GM12872 (cell line): Measurements from ENCODE around the gene FNDC3B.

Experiments used
- TF ChIP-seq, protein P1 (sequence below): IDR thresholded peaks from 3 replicates; pipeline ENCODE4 v1.5.1; 2011; ENCODE audit warnings: low read depth, mild to moderate bottlenecking, low read length, moderate library complexity; ENCODE audit not compliant: insufficient read depth

Gene FNDC3B

GRCh38 chr3:172208586-172209332, 169.4 kb downstream of the FNDC3B start:
- TF ChIP-seq, protein P1, sequence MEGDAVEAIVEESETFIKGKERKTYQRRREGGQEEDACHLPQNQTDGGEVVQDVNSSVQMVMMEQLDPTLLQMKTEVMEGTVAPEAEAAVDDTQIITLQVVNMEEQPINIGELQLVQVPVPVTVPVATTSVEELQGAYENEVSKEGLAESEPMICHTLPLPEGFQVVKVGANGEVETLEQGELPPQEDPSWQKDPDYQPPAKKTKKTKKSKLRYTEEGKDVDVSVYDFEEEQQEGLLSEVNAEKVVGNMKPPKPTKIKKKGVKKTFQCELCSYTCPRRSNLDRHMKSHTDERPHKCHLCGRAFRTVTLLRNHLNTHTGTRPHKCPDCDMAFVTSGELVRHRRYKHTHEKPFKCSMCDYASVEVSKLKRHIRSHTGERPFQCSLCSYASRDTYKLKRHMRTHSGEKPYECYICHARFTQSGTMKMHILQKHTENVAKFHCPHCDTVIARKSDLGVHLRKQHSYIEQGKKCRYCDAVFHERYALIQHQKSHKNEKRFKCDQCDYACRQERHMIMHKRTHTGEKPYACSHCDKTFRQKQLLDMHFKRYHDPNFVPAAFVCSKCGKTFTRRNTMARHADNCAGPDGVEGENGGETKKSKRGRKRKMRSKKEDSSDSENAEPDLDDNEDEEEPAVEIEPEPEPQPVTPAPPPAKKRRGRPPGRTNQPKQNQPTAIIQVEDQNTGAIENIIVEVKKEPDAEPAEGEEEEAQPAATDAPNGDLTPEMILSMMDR, result no peak

DNA sequence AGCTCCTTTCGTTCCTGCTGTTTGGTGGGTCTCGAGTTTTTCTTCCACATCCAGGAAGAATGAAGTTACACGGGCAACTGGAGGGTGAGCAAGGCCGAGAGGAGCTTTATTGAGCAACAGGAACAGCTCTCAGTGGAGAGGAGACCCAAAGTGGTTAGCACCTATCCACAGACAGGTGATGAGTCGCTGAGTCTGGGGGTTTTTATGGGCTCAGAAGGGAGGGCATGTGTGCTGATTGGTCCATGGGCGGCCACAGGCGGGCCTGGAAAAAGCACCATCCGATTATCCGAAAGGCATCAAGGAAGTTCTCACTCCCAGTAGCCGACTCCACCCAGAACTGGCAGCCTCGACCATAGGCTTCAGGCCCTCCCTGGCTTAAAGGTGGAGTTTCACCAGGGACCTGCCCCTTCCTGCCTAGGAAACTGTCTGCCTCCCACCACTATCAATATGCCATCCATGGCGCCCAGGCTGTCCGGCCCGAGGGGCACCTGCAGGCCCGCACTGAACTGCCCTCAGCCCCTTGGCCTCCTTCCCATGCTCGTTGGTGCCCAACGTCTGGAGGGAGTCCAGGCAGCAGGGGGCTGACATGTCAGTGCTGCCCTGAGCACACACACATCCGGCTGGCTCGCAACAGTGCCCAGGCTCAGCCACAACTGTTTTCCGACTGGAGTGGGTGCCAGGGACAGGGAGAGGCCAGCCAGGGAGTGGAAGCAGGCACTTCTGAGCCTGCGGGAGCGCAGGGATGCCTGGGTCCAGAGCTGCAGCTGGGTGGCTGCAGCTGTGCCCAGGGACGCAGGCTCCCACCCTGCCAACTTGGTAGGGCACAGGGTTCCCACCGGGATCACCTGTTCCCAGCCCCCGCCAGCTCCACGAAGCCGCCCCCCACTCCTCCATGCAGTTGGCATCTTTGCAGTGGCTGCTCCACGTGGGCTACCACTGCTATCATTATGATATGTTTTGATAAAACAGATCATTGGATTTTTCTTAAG, 170.2 kb downstream of the FNDC3B start:
- TF ChIP-seq, protein P1, result no peak

- TF ChIP-seq, protein P1, result no peak
These were observed 171.0 kb downstream of the FNDC3B start for GRCh38 chr3:172210355-172210754.

- TF ChIP-seq, protein P1, result no peak
These were observed 171.7 kb downstream of the FNDC3B start for GRCh38 chr3:172211123-172211522.

GRCh38 chr3:172213200-172213599, 173.8 kb downstream of the FNDC3B start:
- TF ChIP-seq, protein P1, result no peak

DNA sequence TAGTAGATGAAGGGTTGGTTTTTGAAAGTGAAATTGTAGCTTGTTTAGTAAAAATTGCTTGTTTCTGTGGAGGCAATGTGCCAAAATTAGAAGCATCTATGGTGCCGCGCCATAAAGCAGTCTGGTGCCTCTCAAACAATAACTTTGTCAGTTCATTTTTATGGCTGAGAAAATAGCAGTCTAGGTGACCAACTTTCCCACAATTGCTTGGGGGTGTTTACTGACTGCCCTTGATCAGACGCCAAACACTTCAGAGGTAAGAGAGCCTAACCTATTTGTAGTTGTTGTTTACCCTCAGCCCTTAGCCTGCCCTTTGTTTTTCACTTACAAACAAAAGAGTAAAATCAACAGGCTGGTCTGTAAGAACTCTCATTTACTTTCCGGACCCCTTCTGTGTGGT, 174.5 kb downstream of the FNDC3B start:
- TF ChIP-seq, protein P1, result no peak

DNA sequence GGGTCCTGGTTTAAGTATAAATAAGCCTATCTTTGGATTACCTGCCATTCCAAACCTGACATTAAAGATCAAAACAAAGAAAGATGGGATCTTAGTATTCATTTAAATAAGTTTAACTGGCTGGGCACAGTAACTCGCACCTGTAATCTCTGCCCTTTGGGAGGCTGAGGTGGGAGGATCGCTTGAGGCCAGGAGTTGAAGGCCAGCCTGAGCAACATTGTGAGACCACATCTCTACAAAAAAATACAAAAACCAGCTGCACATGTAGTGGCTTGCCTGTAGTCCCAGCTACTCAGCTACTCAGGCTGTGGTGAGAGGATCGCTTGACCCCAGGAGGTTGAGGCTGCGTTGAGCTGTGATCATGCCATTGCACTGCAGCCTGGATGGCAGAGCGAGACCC, 176.9 kb downstream of the FNDC3B start:
- TF ChIP-seq, protein P1, result no peak
